HEK293T (cell line): ENCODE data around the gene AEBP1.

Experiments
- CTCF ChIA-PET: fragments of 350-600 bp; formaldehyde crosslinking; extraction: SDS; loops from one replicate; lab custom pipeline; 2021; ENCODE audit warnings: antibody characterized with exemption, inconsistent platforms; lab: Yijun Ruan, JAX
- POLR2A ChIA-PET: fragments of 350-600 bp; formaldehyde crosslinking; extraction: SDS; loops from one replicate; lab custom pipeline; 2020; ENCODE audit warnings: antibody characterized with exemption, inconsistent platforms; lab: Yijun Ruan, JAX
- DNase-seq: peaks from one replicate; pipeline ENCODE4 v3.0.0; 2012; ENCODE audit warnings: mixed read lengths; ENCODE audit errors: extremely low spot score
- ARNT ChIP-seq: fragments of 450-650 bp; IDR thresholded peaks from 2 replicates; pipeline ENCODE4 v1.6.1; 2017; ENCODE audit warnings: mild to moderate bottlenecking
- BHLHE40 ChIP-seq: fragments of 450-650 bp; IDR thresholded peaks from 2 replicates; pipeline ENCODE4 v1.6.1; 2016; ENCODE audit warnings: mild to moderate bottlenecking, moderate library complexity, borderline replicate concordance
- CTBP1 ChIP-seq: fragments of 450-650 bp; IDR thresholded peaks from 2 replicates; pipeline ENCODE4 v1.6.1; 2016; ENCODE audit warnings: borderline replicate concordance
- ELF4 ChIP-seq: fragments of 450-650 bp; IDR thresholded peaks from 2 replicates; pipeline ENCODE4 v1.6.1; 2017; ENCODE audit warnings: antibody characterized with exemption
- FOXA1 ChIP-seq: fragments of 450-650 bp; IDR thresholded peaks from 2 replicates; pipeline ENCODE4 v1.6.1; 2016; ENCODE audit warnings: mild to moderate bottlenecking
- FOXK2 ChIP-seq: fragments of 450-650 bp; IDR thresholded peaks from 2 replicates; pipeline ENCODE4 v1.6.1; 2016; ENCODE audit warnings: mild to moderate bottlenecking
- FOXM1 ChIP-seq: fragments of 450-650 bp; IDR thresholded peaks from 2 replicates; pipeline ENCODE4 v1.6.1; 2017; ENCODE audit warnings: mild to moderate bottlenecking, borderline replicate concordance
- HDGF ChIP-seq: fragments of 450-650 bp; IDR thresholded peaks from 2 replicates; pipeline ENCODE4 v1.6.1; 2017; ENCODE audit warnings: antibody characterized with exemption, borderline replicate concordance
- L3MBTL2 ChIP-seq: fragments of 450-650 bp; conservative IDR thresholded peaks from 2 replicates; pipeline ENCODE4 v1.6.1; 2016; ENCODE audit warnings: mild to moderate bottlenecking
- LEF1 ChIP-seq: fragments of 450-650 bp; IDR thresholded peaks from 2 replicates; pipeline ENCODE4 v1.6.1; 2017; ENCODE audit warnings: mild to moderate bottlenecking, borderline replicate concordance
- NFRKB ChIP-seq: fragments of 450-650 bp; IDR thresholded peaks from 2 replicates; pipeline ENCODE4 v1.6.1; 2016; ENCODE audit warnings: mild to moderate bottlenecking, moderate library complexity
- PKNOX1 ChIP-seq: fragments of 450-650 bp; IDR thresholded peaks from 2 replicates; pipeline ENCODE4 v1.6.1; 2016
- SP1 ChIP-seq: fragments of 450-650 bp; IDR thresholded peaks from 2 replicates; pipeline ENCODE4 v1.6.1; 2017
- SUZ12 ChIP-seq: fragments of 450-650 bp; IDR thresholded peaks from 2 replicates; pipeline ENCODE4 v1.6.1; 2016; ENCODE audit warnings: mild to moderate bottlenecking
- TARDBP ChIP-seq: fragments of 450-650 bp; IDR thresholded peaks from 2 replicates; pipeline ENCODE4 v1.6.1; 2016
- ZNF384 ChIP-seq: fragments of 450-650 bp; IDR thresholded peaks from 2 replicates; pipeline ENCODE4 v1.6.1; 2016

AEBP1 gene

GRCh38 chr7:44162785-44163395 is 58.7 kb downstream of the AEBP1 start:
- no peak for DNase-seq
- ChIA-PET POLR2A (no interaction called here), CTCF (no interaction called here)
- TF ChIP-seq LEF1: no peak
- no peak for TF ChIP-seq ARNT
- no peak for TF ChIP-seq PKNOX1
- no peak for TF ChIP-seq TARDBP
- no peak for TF ChIP-seq SP1
- TF ChIP-seq FOXM1: no peak
- TF ChIP-seq BHLHE40: no peak
- no peak for TF ChIP-seq HDGF
- no peak for TF ChIP-seq FOXA1
- TF ChIP-seq FOXK2: no peak
- TF ChIP-seq ZNF384: no peak
- no peak for TF ChIP-seq L3MBTL2
- no peak for TF ChIP-seq ELF4
- TF ChIP-seq CTBP1: no peak
- no peak for TF ChIP-seq NFRKB
- TF ChIP-seq SUZ12: no peak

DNA sequence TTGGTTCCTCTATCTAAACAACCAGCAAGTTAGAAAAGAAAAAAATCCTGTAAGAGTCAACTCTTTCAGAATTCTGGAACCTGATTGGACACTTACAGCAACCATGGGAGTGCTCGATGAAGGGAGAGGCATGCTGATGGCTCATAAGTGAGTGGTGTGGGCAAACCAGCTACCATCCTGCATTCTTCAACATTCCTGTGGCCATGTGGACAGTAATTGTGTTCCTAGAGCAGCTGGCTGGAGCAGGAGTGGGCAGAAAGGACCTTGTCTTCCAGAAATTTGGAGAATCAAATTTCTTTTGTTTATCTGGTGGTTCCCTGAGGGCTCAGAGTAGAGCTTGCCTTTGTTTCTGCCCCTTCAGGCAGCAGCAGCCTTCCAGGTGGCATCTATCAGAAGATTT is 59.4 kb downstream of the AEBP1 start:
- DNase-seq: no peak
- ChIA-PET POLR2A (no interaction called here), CTCF (no interaction called here)
- no peak for TF ChIP-seq LEF1
- no peak for TF ChIP-seq ZNF384
- no peak for TF ChIP-seq TARDBP
- TF ChIP-seq FOXM1: no peak
- no peak for TF ChIP-seq ELF4
- TF ChIP-seq ARNT: no peak
- no peak for TF ChIP-seq FOXK2
